NCI-H226 (cell line): Measurements from ENCODE around the gene SARS1.
A peak's percentile ranks its signal among the peaks of the same experiment; 100 is the strongest.

Source experiments
- DNase-seq: peaks from one replicate; pipeline ENCODE4 v3.0.0-alpha.2; 2015

Gene SARS1

GRCh38 chr1:109263597-109264378 lies 50.1 kb downstream of the SARS1 start:
- DNase-seq: peak; percentile 55

- no peak for DNase-seq
These were observed 50.6 kb downstream of the SARS1 start for GRCh38 chr1:109264379-109264755.

- no peak for DNase-seq
These were observed 51.3 kb downstream of the SARS1 start for GRCh38 chr1:109265016-109265415.

- no peak for DNase-seq
These were observed 52.1 kb downstream of the SARS1 start for GRCh38 chr1:109265741-109266330.

- peak; percentile 68 for DNase-seq
These were observed 53.2 kb downstream of the SARS1 start for GRCh38 chr1:109266965-109267364.

GRCh38 chr1:109267743-109268300 lies 54.1 kb downstream of the SARS1 start:
- no peak for DNase-seq

- DNase-seq: no peak
These were observed 54.9 kb downstream of the SARS1 start for GRCh38 chr1:109268431-109269211.

- no peak for DNase-seq
These were observed 55.7 kb downstream of the SARS1 start for GRCh38 chr1:109269212-109269980.

GRCh38 chr1:109269981-109270622 lies 56.4 kb downstream of the SARS1 start:
- DNase-seq: no peak

GRCh38 chr1:109270623-109271317 lies 57.1 kb downstream of the SARS1 start:
- no peak for DNase-seq

GRCh38 chr1:109271458-109271857 lies 57.7 kb downstream of the SARS1 start:
- no peak for DNase-seq

- no peak for DNase-seq
These were observed 58.5 kb downstream of the SARS1 start for GRCh38 chr1:109272021-109272799.

- peak; percentile 43 for DNase-seq
These were observed 59.3 kb downstream of the SARS1 start for GRCh38 chr1:109272831-109273547.

GRCh38 chr1:109273570-109274288 lies 60.0 kb downstream of the SARS1 start:
- no peak for DNase-seq

- DNase-seq: peak; percentile 57
These were observed 61.1 kb downstream of the SARS1 start for GRCh38 chr1:109274533-109275476.

- DNase-seq: no peak
These were observed 62.1 kb downstream of the SARS1 start for GRCh38 chr1:109275706-109276345.

GRCh38 chr1:109277434-109278204 lies 63.9 kb downstream of the SARS1 start:
- peak; percentile 49 for DNase-seq
